Stimulated activated CD4-positive, alpha-beta T cell treated with anti-CD3 and anti-CD28 coated beads, Interleukin-2, amount 100 ng/mL, for 4 hours (primary cell): ENCODE measurements around the gene MBP.

Experiments
- DNase-seq: peaks from one replicate; pipeline ENCODE4 v3.0.0-alpha.2; 2020; ENCODE audit warnings: low read depth

Gene MBP

GRCh38 chr18:77065221-77065981, 67.2 kb downstream of the MBP start:
- DNase-seq, result no peak

GRCh38 chr18:77063260-77063659, 69.3 kb downstream of the MBP start:
- peak; percentile 66 for DNase-seq

GRCh38 chr18:77062518-77063003, 70.0 kb downstream of the MBP start:
- DNase-seq, result peak; percentile 54

DNA sequence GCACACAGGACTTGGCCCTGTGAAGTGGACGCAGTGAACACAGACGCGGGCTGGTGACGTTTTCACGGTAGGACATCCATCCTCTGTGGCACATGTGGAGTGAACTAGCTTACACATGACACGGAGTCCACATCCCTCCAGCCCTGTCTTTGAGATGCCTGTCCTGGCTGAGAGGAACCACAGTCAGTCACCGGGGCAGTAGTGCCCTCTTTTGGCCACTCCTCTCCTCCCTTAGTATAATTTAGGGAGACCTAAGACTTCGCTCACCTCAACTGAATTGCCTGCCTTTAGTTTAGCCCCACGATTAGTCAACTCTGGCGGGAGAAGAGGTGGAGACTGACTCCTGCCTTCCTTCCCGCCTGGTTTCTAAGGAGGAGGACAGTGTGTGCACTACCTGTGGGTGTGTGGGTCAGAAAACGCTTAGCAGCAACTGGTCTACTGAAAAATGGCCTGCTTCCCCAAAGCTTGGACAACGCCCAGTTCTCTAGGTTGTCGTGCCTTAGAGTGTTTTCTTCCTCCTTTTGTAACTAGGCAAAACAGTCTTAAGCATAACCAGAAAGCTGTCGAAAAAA, 70.6 kb downstream of the MBP start:
- no peak for DNase-seq

GRCh38 chr18:77061281-77061945, 71.2 kb downstream of the MBP start:
- DNase-seq, result no peak

DNA sequence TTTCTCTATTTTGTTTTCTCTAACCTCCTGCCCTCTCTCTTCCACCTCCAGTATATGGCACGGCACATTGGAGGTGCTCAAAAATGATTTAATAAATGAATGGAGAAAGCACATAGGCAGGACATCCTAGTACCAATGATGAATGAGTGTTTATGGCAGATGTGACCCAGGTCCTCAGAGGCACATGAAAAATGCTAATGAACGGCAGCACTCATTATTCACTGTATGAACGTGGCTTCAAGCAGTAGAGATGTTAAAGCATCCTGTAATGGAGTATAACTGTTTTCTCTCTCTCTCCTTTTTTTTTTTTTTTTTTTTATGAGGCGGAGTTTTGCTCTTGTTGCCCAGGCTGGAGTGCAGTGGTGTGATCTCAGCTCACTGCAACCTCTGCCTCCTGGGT, 72.4 kb downstream of the MBP start:
- no peak for DNase-seq

GRCh38 chr18:77059294-77059916, 73.2 kb downstream of the MBP start:
- DNase-seq, result no peak

GRCh38 chr18:77058290-77058835, 74.2 kb downstream of the MBP start:
- DNase-seq, result no peak

GRCh38 chr18:77057006-77057395, 75.6 kb downstream of the MBP start:
- no peak for DNase-seq

DNA sequence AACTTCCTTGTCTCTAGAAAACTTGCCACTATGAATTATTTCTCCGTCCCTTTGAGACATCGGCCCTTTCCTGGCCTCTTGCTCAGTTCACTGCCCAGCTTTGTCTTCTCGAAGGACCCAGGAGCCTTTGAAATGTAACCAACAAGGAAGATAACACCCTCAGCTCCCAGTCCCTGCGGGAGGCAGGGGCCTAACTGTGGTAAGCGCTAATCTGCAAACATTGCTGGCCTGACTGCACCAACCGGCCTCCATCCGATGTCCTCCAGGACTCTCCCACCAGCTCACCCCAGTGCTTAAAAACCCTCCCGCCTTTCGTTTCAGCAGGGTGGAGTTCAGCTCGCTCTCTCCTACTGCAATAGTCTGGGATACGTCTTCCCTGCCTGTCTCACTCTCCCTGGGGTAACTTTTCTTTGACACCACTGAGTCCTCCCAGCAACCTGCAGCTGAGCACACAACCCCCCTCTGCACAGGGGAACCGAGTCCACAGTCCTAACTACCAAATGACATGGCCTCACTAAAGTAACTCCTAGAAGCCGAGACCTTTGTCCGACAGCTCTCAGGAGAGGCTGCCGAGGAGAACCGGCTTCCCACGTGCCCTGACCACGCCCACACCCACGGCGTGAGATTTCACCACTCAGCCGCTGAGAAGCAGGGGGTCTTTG, 76.1 kb downstream of the MBP start:
- no peak for DNase-seq

GRCh38 chr18:77055429-77056300, 76.9 kb downstream of the MBP start:
- DNase-seq, result no peak

- DNase-seq, result peak; percentile 57
Measured at GRCh38 chr18:77054606-77055428, 77.8 kb downstream of the MBP start.

- DNase-seq, result no peak
Measured at GRCh38 chr18:77054288-77054605, 78.3 kb downstream of the MBP start.

DNA sequence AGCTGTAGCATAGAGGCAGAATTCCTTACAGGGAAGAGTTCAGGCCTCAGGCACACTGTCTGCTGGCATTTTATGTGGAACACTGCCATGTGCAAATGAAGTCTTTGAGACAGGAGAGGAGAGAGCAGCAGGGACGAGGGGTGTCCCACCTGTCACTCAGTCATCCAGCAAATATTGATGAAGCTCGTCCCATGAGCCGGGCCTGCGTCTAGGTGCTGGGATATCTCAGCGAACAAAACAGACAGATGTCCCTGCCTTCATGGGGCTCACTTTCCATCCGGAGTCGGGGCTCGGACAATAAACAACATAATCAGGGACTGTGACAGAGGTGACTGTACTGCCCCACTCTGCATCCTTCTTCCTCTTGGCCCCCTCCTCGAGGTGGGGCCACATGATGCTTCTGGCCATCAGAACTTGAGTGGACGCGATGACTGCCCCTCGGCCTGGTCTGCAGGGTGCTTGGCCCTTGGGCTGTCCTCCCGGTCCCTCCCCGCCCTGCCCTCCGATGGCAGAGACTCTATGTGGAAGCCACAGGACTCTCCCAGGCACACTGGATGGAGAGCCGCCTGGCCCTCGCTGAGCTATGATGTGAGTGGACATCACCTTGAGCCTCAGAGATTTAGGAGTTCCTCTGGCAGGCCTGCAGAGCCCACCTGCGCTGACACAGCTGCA, 78.8 kb downstream of the MBP start:
- no peak for DNase-seq

DNA sequence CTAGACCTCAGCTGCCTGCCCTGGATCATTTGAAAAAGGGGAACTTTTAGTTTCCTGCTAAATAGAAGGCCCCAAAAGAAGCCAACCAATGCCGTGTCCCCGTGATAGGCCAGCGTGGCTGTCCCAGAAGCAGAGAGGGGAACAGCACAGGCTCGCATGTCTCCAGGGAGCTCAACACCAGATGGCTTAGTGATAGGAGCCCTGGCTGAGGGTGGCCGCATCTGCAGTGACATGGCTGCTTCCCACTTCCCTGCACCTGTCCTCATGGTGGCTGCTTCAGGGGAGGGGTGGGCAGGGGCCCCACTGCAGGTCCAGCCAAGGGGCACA, 79.6 kb downstream of the MBP start:
- no peak for DNase-seq

- no peak for DNase-seq
Measured at GRCh38 chr18:77052297-77052982, 80.1 kb downstream of the MBP start.

- no peak for DNase-seq
Measured at GRCh38 chr18:77051581-77052296, 80.8 kb downstream of the MBP start.

DNA sequence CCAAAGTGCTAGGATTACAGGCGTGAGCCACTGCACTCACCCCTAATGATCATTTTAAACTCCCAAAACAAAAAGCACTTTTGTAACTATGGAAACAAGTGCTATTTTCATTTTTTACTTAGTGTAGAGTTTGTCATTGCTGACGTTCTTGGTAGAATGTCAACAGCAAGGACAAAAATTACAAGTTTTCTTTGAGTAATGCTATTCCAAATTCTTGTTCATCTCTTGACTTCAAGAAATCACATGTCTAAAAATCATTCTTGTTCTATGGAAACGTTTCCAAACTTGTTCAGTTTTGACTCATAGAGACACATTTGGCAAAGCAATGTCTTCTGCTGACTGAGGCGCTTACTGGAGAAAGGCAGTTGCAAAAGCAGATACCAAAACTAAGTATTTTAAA, 82.6 kb downstream of the MBP start:
- DNase-seq, result no peak
